Measurements from ENCODE around the gene TRAPPC2.
A peak's percentile ranks its signal among the peaks of the same experiment; 100 is the strongest.

TRAPPC2 gene

DNA sequence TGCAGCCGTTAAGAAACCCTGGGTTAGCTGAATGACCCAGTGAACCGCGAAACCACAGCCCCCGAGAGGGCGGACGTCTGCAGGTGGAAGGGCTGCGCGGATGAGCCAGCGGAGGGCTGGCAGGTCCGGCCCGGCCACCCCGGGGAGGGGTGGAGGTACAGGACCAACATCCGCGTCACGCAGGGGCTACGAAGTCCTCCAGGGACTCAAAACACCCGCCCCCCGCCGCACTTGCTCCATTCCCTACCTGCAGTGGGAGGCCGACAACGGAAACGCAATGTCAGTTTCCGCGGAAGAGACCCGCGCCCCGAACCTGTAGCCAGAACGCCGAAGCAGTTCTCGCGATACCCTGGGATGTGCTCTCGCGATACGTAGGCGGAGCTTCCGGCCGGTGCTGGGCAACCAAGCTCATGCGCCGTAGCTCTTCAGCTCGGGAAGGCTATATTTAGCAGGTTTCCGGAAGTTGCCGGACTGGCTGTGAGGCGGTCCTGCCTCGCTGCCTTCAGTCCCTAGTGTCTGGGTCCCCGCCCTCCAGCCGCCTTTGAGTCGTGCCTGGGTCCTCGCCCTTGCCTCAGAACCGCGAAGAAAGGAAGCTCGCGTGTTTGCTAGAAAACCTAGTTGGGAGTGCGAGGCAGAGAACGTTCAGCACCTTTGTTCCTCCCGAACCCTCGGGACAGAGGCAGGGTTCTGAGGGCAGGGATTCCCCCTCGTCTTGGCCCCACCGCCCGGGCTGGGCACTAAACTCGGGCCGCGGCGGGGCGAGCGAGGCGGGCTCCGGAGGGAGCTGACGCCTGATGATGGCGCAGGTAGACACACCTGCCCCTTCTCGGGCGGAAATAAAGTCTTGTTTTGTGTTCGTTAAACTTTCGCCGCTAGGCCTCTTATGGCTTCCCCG, at the start of gene TRAPPC2, which contains the start of gene OFD1:
Gene TRAPPC2, minus strand, starts transcription at position 343 of the 895 bp plus-strand sequence. CDS start 14,657 bp downstream, outside the sequence.
Gene OFD1, plus strand, starts transcription at position 471 of the 895 bp plus-strand sequence. Its CDS starts 324 bp downstream, at position 795.
- DNase-seq (ENCODE audit: low read depth): peak; percentile 88

DNA sequence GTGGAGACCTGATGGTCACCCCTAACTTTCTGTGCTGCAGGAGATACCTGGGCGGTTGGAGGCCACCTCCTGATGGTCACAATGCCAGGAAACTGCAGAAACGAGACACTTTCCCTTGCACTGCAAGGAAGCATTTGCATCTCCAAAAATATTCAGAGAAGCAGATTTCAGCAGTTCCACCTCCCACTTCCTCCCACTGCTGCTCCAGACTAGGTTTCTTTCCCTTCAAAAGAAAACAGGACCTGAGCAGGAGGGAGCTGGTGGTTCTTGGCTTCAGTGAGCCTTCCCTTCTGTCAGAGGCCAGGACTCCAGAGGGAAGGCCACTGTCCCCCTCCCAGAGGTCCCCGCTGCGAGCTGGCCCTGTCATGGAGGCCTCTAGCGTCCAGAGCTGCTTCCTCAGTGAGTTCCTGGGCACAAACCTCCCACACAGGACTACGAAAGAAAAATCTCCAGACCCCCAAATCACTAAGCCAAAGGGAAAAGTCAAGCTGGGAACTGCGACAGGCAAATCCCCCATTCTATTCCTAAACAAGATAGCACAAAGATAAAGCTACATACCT, 46.5 kb upstream of the TRAPPC2 start:
- no peak for DNase-seq (ENCODE audit: low read depth)

- DNase-seq (ENCODE audit: low read depth): no peak
These were observed 44.5 kb upstream of the TRAPPC2 start for GRCh38 chrX:13778916-13779315.

DNA sequence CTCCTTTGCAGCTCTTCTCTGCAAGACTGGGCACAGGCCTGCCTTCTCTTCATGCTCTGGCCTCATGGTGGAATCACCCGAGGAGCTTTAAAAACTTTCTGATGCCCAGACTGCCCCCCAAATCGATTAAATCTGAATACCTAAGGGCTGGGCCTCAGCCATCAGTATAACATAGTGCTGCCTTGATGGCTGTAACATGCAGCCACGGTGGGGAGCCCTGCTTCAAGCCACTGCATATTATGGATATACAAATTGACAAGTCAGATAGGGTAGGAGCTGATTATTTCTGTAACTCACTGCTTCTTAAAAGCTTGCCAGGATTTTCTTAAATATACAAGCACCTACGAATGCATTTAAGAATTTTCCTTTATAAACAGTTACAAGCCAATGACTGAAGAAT, 42.0 kb upstream of the TRAPPC2 start:
- no peak for DNase-seq (ENCODE audit: low read depth)

DNA sequence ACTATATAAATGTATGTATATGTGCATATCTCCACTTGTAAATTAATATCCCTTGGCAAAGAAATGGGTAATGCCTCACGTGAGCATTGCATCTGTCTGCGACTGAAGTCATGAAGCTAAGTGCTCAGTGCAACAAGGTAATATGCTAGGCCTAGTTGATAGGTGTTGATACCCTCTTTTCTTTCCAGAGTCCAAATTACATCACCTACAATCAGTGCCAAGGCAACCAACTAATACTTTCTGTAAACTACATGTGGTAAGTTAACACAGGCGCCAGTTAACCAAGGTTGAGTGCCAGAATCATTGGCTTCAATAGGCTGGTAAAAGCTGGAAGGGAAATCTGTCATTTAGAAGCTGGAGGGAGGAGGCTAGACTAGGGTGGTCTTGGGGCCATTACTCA, 41.4 kb upstream of the TRAPPC2 start:
- no peak for DNase-seq (ENCODE audit: low read depth)

DNA sequence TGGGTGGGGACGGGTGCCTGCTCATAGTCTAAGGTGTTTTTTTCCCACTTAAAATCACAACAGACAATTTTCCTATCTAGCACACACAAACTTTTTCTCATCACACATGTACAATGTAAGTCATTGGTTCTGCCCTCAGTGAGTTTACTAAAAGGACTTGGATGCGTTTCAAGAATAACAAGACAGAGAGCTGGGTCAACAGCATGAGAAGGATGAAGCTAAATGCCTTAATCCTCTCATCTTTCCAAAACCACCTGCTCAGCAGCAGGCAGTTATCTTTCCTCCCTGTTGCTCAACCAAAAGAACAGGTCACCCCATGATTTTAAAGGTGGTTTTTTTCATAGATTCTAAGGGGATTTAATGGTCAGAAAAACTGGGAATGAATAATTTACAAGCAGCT, 40.3 kb upstream of the TRAPPC2 start:
- DNase-seq (ENCODE audit: low read depth): no peak

- no peak for DNase-seq (ENCODE audit: low read depth)
These were observed 35.7 kb upstream of the TRAPPC2 start for GRCh38 chrX:13770013-13770535.

GRCh38 chrX:13768939-13769338, 34.5 kb upstream of the TRAPPC2 start:
- no peak for DNase-seq (ENCODE audit: low read depth)

GRCh38 chrX:13764765-13765164, 30.3 kb upstream of the TRAPPC2 start:
- DNase-seq (ENCODE audit: low read depth): no peak

DNA sequence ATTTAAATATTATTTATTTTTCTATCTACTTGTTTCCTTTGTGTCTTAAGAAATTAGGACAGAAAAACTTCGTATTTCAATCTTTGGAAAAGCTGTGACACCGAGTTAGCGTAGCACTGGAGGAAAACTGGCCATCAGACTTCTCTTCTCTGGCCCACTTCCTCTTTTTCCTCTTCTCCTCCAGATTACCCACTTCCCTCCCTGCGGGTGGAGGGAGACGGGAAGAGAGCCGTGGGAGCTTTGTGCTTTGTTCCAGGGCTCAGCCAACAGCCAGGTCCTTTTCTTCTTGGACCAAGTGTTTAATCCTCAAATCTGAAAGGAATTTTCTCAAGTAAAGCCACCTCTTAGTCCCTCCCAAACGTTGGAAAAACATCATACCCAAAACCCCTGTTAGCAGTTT, 29.9 kb upstream of the TRAPPC2 start:
- no peak for DNase-seq (ENCODE audit: low read depth)

DNA sequence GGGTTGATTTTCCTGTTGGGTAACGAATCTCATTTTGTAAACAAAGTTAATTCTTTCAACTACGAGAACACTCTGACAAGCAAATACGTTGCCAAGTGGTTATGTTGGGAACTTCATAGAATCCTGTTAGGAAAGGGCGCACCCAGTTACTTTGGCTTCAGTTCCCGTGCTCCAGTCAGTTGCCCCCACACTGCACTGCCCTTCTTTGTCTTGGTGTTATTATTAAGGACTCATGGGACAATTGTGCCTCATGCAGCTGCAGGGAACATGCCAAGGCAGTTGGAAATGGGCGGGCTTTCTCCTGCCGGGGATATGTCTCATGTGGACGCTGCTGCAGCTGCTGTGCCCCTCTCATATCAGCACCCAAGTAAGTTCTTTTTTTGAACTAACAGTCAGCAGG, 29.1 kb upstream of the TRAPPC2 start:
- DNase-seq (ENCODE audit: low read depth): no peak

DNA sequence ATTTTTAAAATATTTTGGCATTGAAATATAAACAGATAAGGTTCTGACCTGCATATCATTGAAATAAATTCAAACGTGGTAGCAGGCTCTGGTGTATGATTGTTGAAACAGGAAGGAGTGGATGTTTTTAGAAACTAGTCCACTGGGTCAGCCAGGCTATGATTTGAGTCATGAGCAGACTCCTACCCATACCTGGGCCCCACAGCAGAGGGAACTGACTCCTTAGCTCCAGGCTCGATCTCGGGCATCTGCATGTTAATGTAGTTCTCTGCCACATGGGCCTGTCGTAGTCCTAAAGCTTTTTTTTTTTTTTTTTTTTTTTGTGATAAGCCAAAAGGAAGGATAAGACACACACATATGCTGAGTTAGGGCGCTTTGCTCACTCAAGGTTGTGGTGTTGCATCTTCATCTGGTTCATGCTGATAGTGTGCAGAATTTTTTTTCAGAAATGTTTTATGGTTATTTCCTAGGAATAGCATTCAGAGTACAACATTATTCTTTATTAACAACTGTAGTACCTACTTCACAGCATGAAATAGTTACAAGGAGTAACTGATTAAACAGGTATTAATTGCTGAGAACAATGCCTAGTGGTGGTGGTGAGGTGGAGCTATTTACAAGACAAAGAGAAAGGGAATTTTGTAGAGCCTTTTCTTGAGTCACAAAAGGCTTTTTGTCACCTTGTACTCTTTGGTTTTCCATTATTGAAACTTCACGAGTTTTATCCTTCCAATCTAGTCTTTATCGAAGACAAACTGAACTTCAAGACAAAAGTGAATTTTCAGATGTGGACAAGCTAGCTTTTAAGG, 27.4 kb upstream of the TRAPPC2 start:
- DNase-seq (ENCODE audit: low read depth): no peak

- DNase-seq (ENCODE audit: low read depth): no peak
These were observed 26.0 kb upstream of the TRAPPC2 start for GRCh38 chrX:13760426-13760825.

- DNase-seq (ENCODE audit: low read depth): no peak
These were observed 24.8 kb upstream of the TRAPPC2 start for GRCh38 chrX:13759152-13759718.

DNA sequence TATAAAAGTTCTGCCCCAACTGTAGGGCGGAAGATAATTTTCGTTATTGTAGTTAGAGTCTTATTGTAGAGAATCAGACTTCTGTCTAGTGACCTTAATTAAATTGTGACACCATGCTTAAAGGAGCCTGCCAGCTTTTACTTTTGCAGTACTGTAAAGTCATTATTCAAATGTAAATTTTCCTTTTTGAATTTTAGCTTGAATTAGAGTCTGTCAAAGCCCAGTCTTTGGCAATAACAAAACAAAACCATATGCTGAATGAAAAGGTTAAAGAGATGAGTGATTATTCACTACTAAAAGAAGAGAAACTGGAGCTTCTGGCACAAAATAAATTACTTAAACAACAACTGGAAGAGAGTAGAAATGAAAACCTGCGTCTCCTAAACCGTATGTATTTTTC, 22.0 kb upstream of the TRAPPC2 start:
- no peak for DNase-seq (ENCODE audit: low read depth)

- no peak for DNase-seq (ENCODE audit: low read depth)
These were observed 20.8 kb upstream of the TRAPPC2 start for GRCh38 chrX:13755254-13755653.

DNA sequence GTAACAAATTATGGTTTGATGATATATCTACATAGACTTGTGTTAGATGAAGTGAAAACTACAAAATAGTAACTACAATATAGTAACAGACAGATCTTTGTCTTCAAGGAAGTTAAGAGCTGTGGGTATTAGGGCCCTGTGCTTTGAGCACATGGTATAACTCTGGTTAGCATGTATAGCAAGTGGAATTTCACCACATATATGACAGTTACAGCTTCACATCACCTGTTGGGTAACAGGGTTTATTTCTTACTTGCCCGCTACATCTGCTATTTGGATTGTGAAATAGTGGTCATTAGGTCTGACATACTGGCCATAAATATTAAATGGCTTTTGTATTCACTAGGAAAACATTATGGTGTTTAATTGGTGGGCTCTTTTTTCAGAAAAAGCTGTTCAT, 20.3 kb upstream of the TRAPPC2 start:
- no peak for DNase-seq (ENCODE audit: low read depth)

- no peak for DNase-seq (ENCODE audit: low read depth)
These were observed 18.2 kb upstream of the TRAPPC2 start for GRCh38 chrX:13752646-13753045.

DNA sequence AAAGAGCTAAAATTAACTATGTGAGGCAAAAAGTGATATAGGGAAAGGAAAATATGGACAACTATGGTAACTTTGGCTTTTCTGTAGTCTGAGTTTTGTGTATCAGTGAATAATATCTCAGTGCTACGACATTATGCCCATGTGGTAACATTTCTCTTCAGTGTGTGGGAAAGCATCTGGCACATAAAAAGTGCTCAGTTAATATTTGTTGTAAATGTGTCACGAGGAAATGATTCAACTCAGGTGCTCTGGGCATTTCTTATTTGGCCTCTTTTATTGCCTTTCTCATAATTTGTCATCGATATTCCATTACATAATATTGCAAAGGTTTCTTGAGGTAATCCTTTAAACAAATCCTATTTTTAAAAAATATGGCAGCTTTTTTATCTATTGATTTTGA, 17.7 kb upstream of the TRAPPC2 start:
- DNase-seq (ENCODE audit: low read depth): no peak

DNA sequence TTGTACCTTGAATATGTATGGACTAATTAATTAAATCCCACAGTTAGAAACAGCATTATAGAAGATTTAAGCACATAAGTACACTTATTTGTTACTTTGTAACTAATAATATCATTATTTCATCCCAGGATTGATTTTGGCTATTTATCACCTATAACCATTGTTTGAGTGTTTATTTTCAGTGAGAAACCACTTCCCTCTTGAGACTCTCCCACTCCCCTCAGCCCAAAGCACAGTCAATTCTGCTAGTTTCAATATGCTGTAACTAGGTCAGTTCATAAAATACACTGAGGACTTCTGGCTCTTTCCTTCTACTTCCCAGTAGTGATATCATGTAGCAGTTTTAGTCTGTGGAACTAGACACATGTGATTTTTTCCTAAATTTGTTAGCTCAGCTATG, 16.4 kb upstream of the TRAPPC2 start:
- DNase-seq (ENCODE audit: low read depth): no peak

DNA sequence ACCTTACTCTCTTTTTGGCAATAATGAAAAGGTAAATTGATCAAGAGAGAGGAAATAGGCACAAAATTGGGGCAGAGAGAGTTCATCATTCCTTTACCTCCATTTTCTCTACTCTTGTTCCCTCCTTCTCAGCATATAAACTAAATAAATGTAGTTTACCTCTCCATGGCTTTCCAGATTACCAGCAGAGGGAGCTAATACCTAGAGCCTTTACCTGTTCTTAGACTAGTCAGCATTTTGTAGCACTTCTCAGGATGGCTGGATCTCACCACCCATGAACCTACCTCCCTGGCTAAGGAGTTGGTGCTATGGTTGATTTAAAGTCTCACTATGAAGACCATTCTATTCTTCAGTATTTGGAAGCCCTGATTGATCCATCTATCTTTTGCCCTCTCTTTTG, 15.8 kb upstream of the TRAPPC2 start:
- DNase-seq (ENCODE audit: low read depth): no peak

- DNase-seq (ENCODE audit: low read depth): no peak
These were observed 14.1 kb upstream of the TRAPPC2 start for GRCh38 chrX:13748486-13748885.
